ENCODE results near the gene NKPD1.

NKPD1 gene

GRCh38 chr19:45144431-45145269, 16.1 kb downstream of the NKPD1 start:
- Histone ChIP-seq H3K79me1 (replicated peaks; ENCODE audit: low read length, poor library complexity, severe bottlenecking) (peaks cover 38% of the 10 kb centered on the region), H3K4me3 (ENCODE audit: insufficient read depth in 1 of 2, low read depth in 1 of 2, low read length in 2 of 2) (no peak overlapping the region), H4K8ac (ENCODE audit: low read length) (no peak overlapping the region), H3K4ac (ENCODE audit: low read depth in 1 of 2, low read length in 2 of 2) (no peak overlapping the region), H3K4me1 (ENCODE audit: control insufficient read depth, insufficient read depth, low read depth, low read length) (no peaks in the 10 kb centered on the region), H3K4me2 (ENCODE audit: low read length, poor library complexity, severe bottlenecking) (no peak overlapping the region), H4K91ac (ENCODE audit: low read length) (no peak overlapping the region), H2AK5ac (ENCODE audit: low read length, severe bottlenecking) (no peak overlapping the region), H2BK15ac (ENCODE audit: low read depth, poor library complexity, severe bottlenecking) (no peak overlapping the region), H2BK120ac (ENCODE audit: low read depth, low read length) (no peak overlapping the region), H3K23ac (ENCODE audit: low read length in 2 of 2) (no peak overlapping the region), H2AFZ (ENCODE audit: low read depth, low read length) (no peak overlapping the region), H3K27ac (ENCODE audit: low read length, poor library complexity, severe bottlenecking) (no peak overlapping the region), H2BK12ac (ENCODE audit: low read length in 2 of 2) (peak overlapping the region in 1 of 2 experiments; percentile 40), H3K18ac (ENCODE audit: low read depth in 1 of 2, low read length in 2 of 2) (no peak overlapping the region), H2BK5ac (ENCODE audit: low read depth, low read length, poor library complexity, severe bottlenecking) (no peak overlapping the region), H3K36me3 (ENCODE audit: control insufficient read depth in 1 of 2, insufficient read depth in 2 of 2, low read depth in 1 of 2, low read length in 2 of 2) (peaks cover 52 to 91% of the 10 kb centered on the region in 2 experiments), H3K9me3 (ENCODE audit: control insufficient read depth, low read length) (no peaks in the 10 kb centered on the region), H3K27me3 (ENCODE audit: control insufficient read depth in 1 of 2, insufficient read depth in 1 of 2, low read length in 2 of 2) (no peaks in the 10 kb centered on the region), H3K9ac (ENCODE audit: low read length) (no peak overlapping the region), H3K14ac (ENCODE audit: low read length in 2 of 2) (no peak overlapping the region)
- no peak for DNase-seq
- WGBS: 98% methylated on average over 52 of the region's 53 CpGs

GRCh38 chr19:45142726-45143110, 18.1 kb downstream of the NKPD1 start:
- Histone ChIP-seq H4K91ac (ENCODE audit: low read length) (no peak overlapping the region), H3K4me3 (ENCODE audit: insufficient read depth in 1 of 2, low read depth in 1 of 2, low read length in 2 of 2) (no peak overlapping the region), H3K18ac (ENCODE audit: low read depth in 1 of 2, low read length in 2 of 2) (no peak overlapping the region), H3K79me1 (replicated peaks; ENCODE audit: low read length, poor library complexity, severe bottlenecking) (peaks cover 44% of the 10 kb centered on the region), H3K4ac (ENCODE audit: low read depth in 1 of 2, low read length in 2 of 2) (no peak overlapping the region), H3K27ac (ENCODE audit: low read length, poor library complexity, severe bottlenecking) (no peak overlapping the region), H3K4me2 (ENCODE audit: low read length, poor library complexity, severe bottlenecking) (no peak overlapping the region), H3K23ac (ENCODE audit: low read length in 2 of 2) (no peak overlapping the region), H3K9me3 (ENCODE audit: control insufficient read depth, low read length) (no peaks in the 10 kb centered on the region), H2AFZ (ENCODE audit: low read depth, low read length) (no peak overlapping the region), H2BK15ac (ENCODE audit: low read depth, poor library complexity, severe bottlenecking) (no peak overlapping the region), H3K27me3 (ENCODE audit: control insufficient read depth in 1 of 2, insufficient read depth in 1 of 2, low read length in 2 of 2) (no peaks in the 10 kb centered on the region), H2BK120ac (ENCODE audit: low read depth, low read length) (no peak overlapping the region), H2AK5ac (ENCODE audit: low read length, severe bottlenecking) (no peak overlapping the region), H3K9ac (ENCODE audit: low read length) (no peak overlapping the region), H2BK12ac (ENCODE audit: low read length in 2 of 2) (no peak overlapping the region), H3K14ac (ENCODE audit: low read length in 2 of 2) (no peak overlapping the region), H2BK5ac (ENCODE audit: low read depth, low read length, poor library complexity, severe bottlenecking) (no peak overlapping the region), H3K4me1 (ENCODE audit: control insufficient read depth, insufficient read depth, low read depth, low read length) (peaks cover 4% of the 10 kb centered on the region), H4K8ac (ENCODE audit: low read length) (no peak overlapping the region), H3K36me3 (ENCODE audit: control insufficient read depth in 1 of 2, insufficient read depth in 2 of 2, low read depth in 1 of 2, low read length in 2 of 2) (peaks cover 47 to 80% of the 10 kb centered on the region in 2 experiments)
- DNase-seq: no peak
- 94% methylated on average over 9 of the region's 9 CpGs for WGBS

- Histone ChIP-seq H4K8ac (ENCODE audit: low read length) (no peak overlapping the region), H2BK12ac (ENCODE audit: low read length in 2 of 2) (no peak overlapping the region), H2BK120ac (ENCODE audit: low read depth, low read length) (no peak overlapping the region), H3K23ac (ENCODE audit: low read length in 2 of 2) (no peak overlapping the region), H3K27me3 (ENCODE audit: control insufficient read depth in 1 of 2, insufficient read depth in 1 of 2, low read length in 2 of 2) (no peaks in the 10 kb centered on the region), H3K4me3 (ENCODE audit: insufficient read depth in 1 of 2, low read depth in 1 of 2, low read length in 2 of 2) (no peak overlapping the region), H3K36me3 (ENCODE audit: control insufficient read depth in 1 of 2, insufficient read depth in 2 of 2, low read depth in 1 of 2, low read length in 2 of 2) (peaks cover 44 to 75% of the 10 kb centered on the region in 2 experiments), H2AK5ac (ENCODE audit: low read length, severe bottlenecking) (no peak overlapping the region), H3K14ac (ENCODE audit: low read length in 2 of 2) (no peak overlapping the region), H3K27ac (ENCODE audit: low read length, poor library complexity, severe bottlenecking) (no peak overlapping the region), H2AFZ (ENCODE audit: low read depth, low read length) (no peak overlapping the region), H4K91ac (ENCODE audit: low read length) (no peak overlapping the region), H2BK15ac (ENCODE audit: low read depth, poor library complexity, severe bottlenecking) (no peak overlapping the region), H3K9ac (ENCODE audit: low read length) (no peak overlapping the region), H3K18ac (ENCODE audit: low read depth in 1 of 2, low read length in 2 of 2) (no peak overlapping the region), H2BK5ac (ENCODE audit: low read depth, low read length, poor library complexity, severe bottlenecking) (no peak overlapping the region), H3K9me3 (ENCODE audit: control insufficient read depth, low read length) (no peaks in the 10 kb centered on the region), H3K79me1 (replicated peaks; ENCODE audit: low read length, poor library complexity, severe bottlenecking) (peaks cover 48% of the 10 kb centered on the region), H3K4ac (ENCODE audit: low read depth in 1 of 2, low read length in 2 of 2) (no peak overlapping the region), H3K4me1 (ENCODE audit: control insufficient read depth, insufficient read depth, low read depth, low read length) (peaks cover 4% of the 10 kb centered on the region), H3K4me2 (ENCODE audit: low read length, poor library complexity, severe bottlenecking) (no peak overlapping the region)
- DNase-seq: no peak
- WGBS: 97% methylated on average over 33 of the region's 33 CpGs
Observed at GRCh38 chr19:45142016-45142725, 18.6 kb downstream of the NKPD1 start.

GRCh38 chr19:45141203-45141900, 19.4 kb downstream of the NKPD1 start:
- no peak for DNase-seq
- WGBS: 98% methylated on average over 24 of the region's 28 CpGs
- H4K8ac ChIP-seq (ENCODE audit: low read length): no peak overlapping the region
- peaks cover 38 to 67% of the 10 kb centered on the region in 2 experiments for H3K36me3 ChIP-seq (ENCODE audit: control insufficient read depth in 1 of 2, insufficient read depth in 2 of 2, low read depth in 1 of 2, low read length in 2 of 2)
- H3K27ac ChIP-seq (ENCODE audit: low read length, poor library complexity, severe bottlenecking): no peak overlapping the region
- H2BK12ac ChIP-seq (ENCODE audit: low read length in 2 of 2): no peak overlapping the region
- no peaks in the 10 kb centered on the region for H3K9me3 ChIP-seq (ENCODE audit: control insufficient read depth, low read length)
- no peak overlapping the region for H3K14ac ChIP-seq (ENCODE audit: low read length in 2 of 2)
- no peak overlapping the region for H2BK120ac ChIP-seq (ENCODE audit: low read depth, low read length)
- H2BK15ac ChIP-seq (ENCODE audit: low read depth, poor library complexity, severe bottlenecking): no peak overlapping the region
- H3K9ac ChIP-seq (ENCODE audit: low read length): no peak overlapping the region
- peak overlapping the region in 1 of 2 experiments; percentile 18 for H3K4me3 ChIP-seq (ENCODE audit: insufficient read depth in 1 of 2, low read depth in 1 of 2, low read length in 2 of 2)
- H2AFZ ChIP-seq (ENCODE audit: low read depth, low read length): no peak overlapping the region
- H3K79me1 ChIP-seq (replicated peaks; ENCODE audit: low read length, poor library complexity, severe bottlenecking): peaks cover 53% of the 10 kb centered on the region
- H3K4me1 ChIP-seq (ENCODE audit: control insufficient read depth, insufficient read depth, low read depth, low read length): peaks cover 9% of the 10 kb centered on the region
- H3K18ac ChIP-seq (ENCODE audit: low read depth in 1 of 2, low read length in 2 of 2): no peak overlapping the region
- no peak overlapping the region for H4K91ac ChIP-seq (ENCODE audit: low read length)
- no peak overlapping the region for H3K4me2 ChIP-seq (ENCODE audit: low read length, poor library complexity, severe bottlenecking)
- no peaks in the 10 kb centered on the region for H3K27me3 ChIP-seq (ENCODE audit: control insufficient read depth in 1 of 2, insufficient read depth in 1 of 2, low read length in 2 of 2)
- H3K23ac ChIP-seq (ENCODE audit: low read length in 2 of 2): no peak overlapping the region
- no peak overlapping the region for H3K4ac ChIP-seq (ENCODE audit: low read depth in 1 of 2, low read length in 2 of 2)
- no peak overlapping the region for H2AK5ac ChIP-seq (ENCODE audit: low read length, severe bottlenecking)
- no peak overlapping the region for H2BK5ac ChIP-seq (ENCODE audit: low read depth, low read length, poor library complexity, severe bottlenecking)
